Measurements from ENCODE around the gene UCP3. TPM values are rescaled to one million over a fixed set of nuclear protein-coding genes. Genes with fewer than 3 reads are reported as not detected.

Gene UCP3
- polyA plus RNA-seq, 1 donor = 4.8 TPM

DNA sequence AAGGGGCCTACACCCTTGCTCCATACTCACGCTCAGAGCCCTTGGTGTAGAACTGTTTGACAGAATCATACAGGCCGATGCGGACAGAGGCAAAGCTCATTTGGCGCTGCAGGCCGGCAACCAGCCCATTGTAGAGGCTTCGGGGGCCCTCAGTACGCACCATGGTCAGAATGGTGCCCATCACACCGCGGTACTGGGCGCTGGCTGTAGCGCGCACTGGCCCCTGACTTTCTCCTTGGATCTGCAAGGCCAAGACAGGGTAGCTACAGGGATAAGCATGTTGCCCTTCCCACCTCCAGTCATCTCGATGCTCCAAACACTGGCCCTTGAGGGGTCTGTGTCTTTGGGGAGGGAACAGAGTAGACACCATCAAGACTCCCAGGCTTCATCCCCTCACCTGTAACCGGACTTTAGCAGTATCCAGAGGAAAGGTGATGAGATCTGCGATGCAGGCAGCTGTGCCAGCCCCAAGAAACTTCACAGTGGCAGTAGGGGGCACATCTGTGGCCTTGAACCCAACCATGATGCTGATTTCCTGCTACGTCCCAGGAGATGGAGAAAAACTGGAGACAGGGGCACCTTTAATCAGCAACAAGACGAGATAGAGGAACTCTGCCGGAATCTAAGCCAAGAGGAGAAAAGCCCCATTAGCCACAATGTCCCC lies 30.9 kb downstream of the UCP3 start:
- no peak for DNase-seq

DNA sequence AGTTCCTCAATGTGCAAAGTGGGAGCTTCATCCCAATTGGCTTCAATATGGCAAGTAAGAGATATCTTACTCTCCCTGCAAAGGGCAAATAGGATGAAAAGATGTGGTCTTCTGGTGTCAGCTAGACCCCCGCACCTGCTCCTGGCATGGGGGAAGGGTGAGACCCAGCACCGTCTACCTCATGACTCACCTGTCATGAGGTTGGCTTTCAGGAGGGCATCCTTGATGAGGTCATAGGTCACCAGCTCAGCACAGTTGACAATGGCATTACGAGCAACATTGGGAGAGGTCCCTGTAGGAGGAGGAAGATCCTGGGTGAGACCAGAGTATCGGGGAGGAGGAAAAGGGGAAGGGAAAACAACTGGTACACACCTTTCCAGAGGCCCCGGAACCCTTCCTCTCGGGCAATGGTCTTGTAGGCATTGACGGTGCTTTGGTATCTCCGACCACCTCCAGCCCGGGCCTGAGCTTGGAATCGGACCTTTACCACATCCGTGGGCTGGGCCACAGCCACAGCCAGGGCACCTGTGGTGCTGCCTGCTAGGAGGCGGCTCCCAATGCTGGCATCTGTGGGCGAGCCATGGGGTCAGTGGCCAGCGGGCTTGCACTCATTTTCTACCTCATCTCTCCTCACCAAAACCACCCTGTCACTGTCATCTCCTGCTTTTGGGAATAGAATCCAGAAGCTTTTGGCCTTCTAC lies 32.3 kb downstream of the UCP3 start:
- no peak for DNase-seq

DNA sequence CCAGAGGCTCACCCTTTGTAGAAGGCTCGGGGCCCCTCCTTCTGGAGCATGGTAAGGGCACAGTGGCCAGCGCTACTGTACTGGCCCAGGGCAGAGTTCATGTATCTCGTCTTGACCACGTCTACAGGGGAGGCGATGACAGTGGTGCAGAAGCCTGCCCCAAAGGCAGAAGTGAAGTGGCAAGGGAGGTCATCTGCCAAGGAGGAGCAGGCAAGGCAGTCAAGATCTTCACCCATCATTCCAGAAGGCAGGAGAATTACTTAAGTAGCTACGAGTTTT lies 33.5 kb downstream of the UCP3 start:
- DNase-seq = no peak

- DNase-seq = no peak
These were observed 34.0 kb downstream of the UCP3 start for GRCh38 chr11:73974604-73975478.

DNA sequence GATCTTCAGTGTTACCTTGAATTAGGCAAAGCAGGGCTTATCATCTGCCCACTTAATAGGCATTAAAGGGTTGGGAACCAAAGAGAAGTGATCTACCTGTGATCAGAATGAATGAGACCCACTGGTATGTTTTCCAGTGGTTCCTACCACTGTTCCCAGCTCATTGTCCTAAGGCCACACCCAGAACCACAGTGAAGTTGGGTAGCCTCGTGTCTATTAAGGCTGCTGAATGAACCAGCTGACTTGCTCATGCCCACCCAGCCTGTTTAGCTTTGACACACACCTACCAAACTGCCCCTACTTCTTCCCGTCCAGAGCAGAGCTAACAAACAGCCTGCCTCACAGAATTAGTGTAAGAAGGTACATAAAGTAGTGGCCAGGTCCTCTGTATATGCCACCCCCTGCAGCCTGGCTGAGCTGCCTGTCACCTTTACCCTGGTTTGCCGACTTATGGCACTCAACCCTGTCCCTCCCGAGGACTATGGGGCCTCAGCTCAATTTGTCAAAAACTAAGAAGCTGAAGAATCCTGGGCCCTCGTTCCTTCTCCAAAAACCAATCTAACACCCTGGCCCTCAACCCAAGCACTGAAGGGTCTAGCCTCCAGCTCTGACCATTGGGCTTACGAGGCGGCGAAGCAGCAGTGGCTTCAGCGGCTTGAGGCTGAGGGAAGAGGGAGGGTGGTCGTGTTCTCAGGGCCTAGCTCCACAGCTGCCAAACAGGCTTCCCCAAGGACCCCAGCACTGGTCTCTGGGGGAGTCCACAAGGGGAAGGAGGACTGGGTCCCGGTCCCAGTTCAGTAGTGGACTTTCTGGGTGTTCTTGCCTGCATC lies 36.0 kb downstream of the UCP3 start:
- no peak for DNase-seq

DNA sequence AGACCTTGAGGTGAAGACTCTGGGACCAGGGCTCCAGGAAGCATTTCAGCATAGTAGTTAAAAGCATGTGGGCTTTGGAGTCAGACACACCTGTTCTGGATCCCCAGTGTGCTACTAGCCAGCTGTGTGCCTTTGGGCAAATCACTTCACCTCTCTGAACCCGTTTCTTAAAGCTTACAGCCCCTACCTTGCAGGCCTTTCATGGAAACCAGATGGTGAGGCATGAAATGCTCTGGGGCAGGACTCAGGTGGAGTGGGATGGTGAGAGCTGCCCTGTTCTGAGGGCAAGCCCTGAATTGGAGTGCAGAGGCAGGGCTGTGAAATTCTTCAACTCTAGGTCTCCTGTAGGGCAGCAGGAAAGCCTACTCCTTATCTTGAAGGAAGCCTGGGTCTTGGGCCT lies 36.7 kb downstream of the UCP3 start:
- no peak for DNase-seq

DNA sequence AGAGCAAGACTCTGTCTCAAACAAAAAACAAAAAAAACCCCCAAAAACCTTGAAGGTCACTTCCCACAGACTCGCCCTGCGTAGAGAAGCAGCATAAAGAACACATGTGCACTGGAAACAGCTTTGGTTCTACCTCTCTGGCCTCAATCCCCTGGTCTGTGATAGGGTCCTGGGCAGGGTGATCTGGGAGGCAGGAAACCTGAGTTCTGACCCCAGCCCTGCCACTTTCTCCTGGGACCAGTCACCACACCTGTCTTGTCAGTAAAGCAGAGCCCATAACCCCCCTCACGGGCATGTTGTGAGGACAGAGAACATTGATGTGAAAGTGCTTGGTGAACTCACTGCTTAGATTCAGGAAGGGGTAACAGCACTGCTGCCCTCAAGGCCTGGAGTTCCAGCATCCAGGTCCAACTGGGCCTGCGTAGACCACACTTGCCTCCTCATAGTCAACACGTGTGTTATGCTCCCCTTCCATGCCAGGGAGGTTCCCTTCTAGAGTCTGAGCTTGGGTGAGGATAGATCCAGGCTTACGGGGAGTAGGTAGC lies 37.6 kb downstream of the UCP3 start:
- no peak for DNase-seq

DNA sequence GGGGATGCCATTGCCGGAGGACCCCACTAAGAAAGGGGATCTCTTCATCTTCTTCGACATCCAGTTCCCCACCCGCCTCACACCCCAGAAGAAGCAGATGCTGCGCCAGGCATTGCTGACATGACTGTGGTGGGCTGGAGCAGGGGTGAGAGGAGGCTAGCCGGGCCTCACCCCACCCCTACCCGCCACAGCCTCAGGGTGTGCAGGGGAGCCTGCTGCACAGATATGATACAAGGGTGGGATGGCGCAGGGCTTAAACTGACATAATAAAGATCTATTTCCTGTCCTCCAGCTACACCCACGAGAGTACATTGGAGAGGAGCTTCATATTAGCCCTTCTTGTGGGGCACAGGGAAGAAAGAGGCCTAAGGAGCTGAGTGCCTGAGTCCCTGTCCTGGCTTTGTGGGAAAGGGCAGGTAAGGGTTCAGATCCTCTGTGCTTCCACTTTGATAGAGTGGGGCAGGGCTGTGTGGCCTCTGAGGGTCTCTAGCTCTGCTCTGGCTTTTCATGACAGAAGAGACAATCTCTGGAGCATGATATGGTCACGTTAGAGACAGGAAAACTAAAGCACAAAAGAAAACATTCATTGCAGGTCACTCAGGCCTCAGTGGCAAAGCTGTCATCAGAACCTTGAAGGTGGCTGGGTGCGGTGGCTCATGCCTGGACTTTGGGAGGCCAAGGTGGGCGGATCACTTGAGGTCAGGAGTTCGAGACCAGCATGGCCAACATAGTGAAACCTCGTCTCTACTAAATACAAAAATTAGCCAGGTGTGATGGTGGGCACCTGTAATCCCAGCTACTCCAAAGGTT lies 38.7 kb downstream of the UCP3 start:
- DNase-seq = no peak

- DNase-seq = no peak
These were observed 39.8 kb downstream of the UCP3 start for GRCh38 chr11:73969091-73969490.

DNA sequence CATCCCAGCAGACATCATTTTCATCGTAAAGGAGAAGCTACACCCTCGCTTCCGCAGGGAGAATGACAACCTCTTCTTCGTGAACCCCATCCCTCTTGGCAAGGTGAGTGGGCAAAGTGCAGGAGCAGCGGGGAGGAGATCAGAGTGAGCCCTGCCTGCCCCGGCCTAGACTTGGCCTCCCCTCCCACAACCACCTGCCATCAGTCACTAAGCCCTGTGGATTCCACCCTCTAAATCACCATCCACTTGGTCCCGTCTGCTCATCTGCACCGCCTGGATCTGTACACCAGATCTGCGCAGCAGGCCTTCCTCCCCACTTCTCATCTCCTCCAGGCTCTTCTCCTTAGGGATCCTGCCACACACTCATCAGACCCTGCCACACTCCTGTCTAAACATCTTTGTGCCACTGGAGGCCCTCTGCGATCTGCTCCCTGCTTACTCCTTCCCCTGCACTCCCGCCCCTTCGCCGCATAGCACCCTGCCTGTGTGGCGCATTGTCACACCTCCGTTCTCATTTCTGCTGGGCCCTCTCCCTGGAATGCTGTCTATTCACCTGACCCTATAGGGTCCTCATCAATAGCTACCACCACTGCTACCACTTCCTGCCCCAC lies 40.4 kb downstream of the UCP3 start:
- DNase-seq = no peak

- DNase-seq = no peak
These were observed 43.1 kb downstream of the UCP3 start for GRCh38 chr11:73965764-73966121.

GRCh38 chr11:73965076-73965763 lies 43.7 kb downstream of the UCP3 start:
- DNase-seq = no peak

GRCh38 chr11:73963861-73964260 lies 45.0 kb downstream of the UCP3 start:
- DNase-seq = no peak

GRCh38 chr11:73962101-73962705 lies 46.7 kb downstream of the UCP3 start:
- DNase-seq = no peak

DNA sequence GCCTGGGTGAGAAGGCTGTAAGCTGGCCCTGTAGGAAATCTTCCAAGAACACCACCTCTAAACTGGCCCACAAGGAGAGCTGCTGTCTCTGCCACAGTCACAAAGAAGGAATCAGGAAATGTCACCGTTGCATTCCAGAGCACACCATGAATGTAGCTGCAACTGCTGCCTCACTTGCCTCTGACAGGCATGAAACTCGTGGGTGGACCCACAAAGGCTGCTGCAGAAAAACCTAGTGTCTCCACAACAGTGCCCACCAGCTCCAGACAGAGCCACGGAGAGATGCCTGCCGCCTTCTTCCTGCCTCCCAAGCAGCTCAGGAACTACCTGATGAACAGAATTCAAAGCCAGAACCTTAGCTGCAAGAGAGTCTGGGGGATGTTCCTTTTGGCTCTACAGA lies 47.6 kb downstream of the UCP3 start:
- DNase-seq = no peak

DNA sequence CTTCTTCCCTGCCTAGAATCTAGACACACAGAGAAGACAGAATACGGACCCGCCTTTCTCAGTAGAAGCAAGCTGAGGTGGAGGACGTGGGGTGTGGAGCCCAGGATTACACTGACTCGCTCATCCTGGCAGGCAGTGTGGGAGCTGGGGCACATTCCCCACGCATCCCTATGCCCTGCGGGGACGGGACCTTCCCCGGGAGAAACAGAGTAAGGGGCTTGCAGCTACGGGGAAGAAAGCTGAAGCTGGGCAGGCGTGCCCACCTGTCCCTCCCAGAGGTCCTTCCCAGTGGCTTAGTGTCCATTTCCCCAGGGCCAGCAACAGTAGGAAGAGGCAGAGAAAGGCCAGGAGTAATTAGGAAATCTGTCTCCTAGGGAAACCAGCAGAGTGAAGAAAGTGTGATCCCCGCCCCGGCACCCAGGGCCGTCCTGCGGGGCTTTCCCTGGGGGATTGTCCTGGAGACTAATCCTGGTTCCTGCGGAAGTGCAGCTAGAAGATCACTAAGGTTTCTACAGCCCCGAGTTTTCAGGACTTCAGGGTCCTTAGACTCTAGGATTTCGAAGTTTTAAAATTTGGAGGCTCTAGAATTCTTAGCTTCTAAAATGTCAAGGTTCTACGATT lies 50.3 kb downstream of the UCP3 start:
- DNase-seq = no peak

DNA sequence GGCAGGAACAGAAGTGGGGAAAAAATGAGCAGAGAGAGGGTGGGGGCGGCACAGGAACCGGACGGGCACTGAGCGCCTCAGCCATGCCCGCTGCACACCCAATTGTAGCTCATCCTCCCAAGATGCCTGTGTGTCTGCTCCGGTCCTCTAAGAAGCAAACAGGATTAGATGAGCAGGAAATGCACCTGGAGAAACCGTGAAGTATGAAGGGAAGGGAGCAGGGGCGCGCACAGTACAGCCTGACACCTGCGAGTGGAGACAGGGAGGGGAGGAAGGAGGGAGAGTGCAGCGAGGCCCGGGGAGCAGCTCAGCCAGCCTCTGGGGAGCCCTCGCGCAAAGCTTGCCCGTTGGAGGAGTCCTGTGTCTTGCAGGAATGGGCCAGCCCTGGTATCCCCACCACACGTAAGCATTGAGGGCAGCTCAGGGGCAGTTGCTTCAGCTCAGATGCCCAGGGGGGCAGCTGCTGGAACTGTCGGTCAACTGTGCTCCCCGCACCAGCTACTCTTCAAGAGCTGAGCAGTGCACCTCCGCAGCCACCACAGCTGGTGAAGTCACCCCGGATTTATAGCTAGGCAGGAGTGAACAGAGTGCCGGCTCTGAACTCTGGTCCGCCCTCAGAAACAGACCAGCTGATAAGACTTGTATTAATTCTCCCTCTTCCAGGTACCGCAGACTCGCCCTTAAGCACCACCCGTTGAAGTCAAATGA lies 51.1 kb downstream of the UCP3 start:
- DNase-seq = no peak

GRCh38 chr11:73956876-73957653 lies 51.8 kb downstream of the UCP3 start:
- no peak for DNase-seq
